A673 (cell line): ENCODE data around the gene MACROH2A1. TPM values are rescaled to one million over a fixed set of nuclear protein-coding genes. Genes with fewer than 3 reads are reported as not detected.

Source experiments
- BruUV-seq: library from RNA; stranded (reverse); fragments of 400-500 nt; replicated peaks from 2 replicates; lab custom pipeline; 2021; lab: Mats Ljungman, UMichigan
- CTCF ChIA-PET: fragments of 300-600 bp; sonication (Branson Sonifier 250); formaldehyde crosslinking; loops from one replicate; lab custom pipeline; 2022; ENCODE audit warnings: antibody characterized with exemption; lab: Charles Lee
- POLR2A ChIA-PET: fragments of 300-600 bp; sonication (Branson Sonifier 250); formaldehyde crosslinking; loops from one replicate; lab custom pipeline; 2022; ENCODE audit warnings: antibody characterized with exemption; ENCODE audit not compliant: low non-redundant PET; lab: Charles Lee
- DNase-seq: peaks from one replicate; pipeline ENCODE4 v3.0.0-alpha.2; 2015; ENCODE audit warnings: low spot score
- H3K27ac ChIP-seq: fragments of 200-600 bp; sonication (generic); 2 replicates; pipeline ENCODE4 v1.5.1; 2016; ENCODE audit warnings: mixed run types, low read depth, mild to moderate bottlenecking, mixed read lengths, antibody characterized with exemption, low read length; ENCODE audit not compliant: poor library complexity, severe bottlenecking
- H3K27me3 ChIP-seq: fragments of 200-600 bp; sonication (generic); replicated peaks from 2 replicates; pipeline ENCODE4 v1.6.1; 2017; ENCODE audit warnings: mixed run types, low read depth, mild to moderate bottlenecking, mixed read lengths, antibody characterized with exemption, low read length; ENCODE audit not compliant: insufficient read depth, poor library complexity
- H3K36me3 ChIP-seq: fragments of 200-600 bp; sonication (generic); 2 replicates; pipeline ENCODE4 v1.6.1; 2016; ENCODE audit warnings: mixed run types, mild to moderate bottlenecking, mixed read lengths, antibody characterized with exemption, low read length; ENCODE audit not compliant: insufficient read depth, poor library complexity, severe bottlenecking
- H3K4me1 ChIP-seq: fragments of 200-600 bp; sonication (generic); 2 replicates; pipeline ENCODE4 v1.6.1; 2017; ENCODE audit warnings: mixed run types, mild to moderate bottlenecking, mixed read lengths, antibody characterized with exemption, low read length; ENCODE audit not compliant: insufficient read depth, poor library complexity, severe bottlenecking
- H3K4me3 ChIP-seq: fragments of 200-600 bp; sonication (generic); 2 replicates; pipeline ENCODE4 v1.5.1; 2016; ENCODE audit warnings: low read depth, mixed run types, mild to moderate bottlenecking, mixed read lengths, low read length; ENCODE audit not compliant: poor library complexity, severe bottlenecking
- H3K9me3 ChIP-seq: fragments of 200-600 bp; sonication (generic); 2 replicates; pipeline ENCODE4 v1.6.1; 2016; ENCODE audit warnings: mixed run types, low read depth, mild to moderate bottlenecking, mixed read lengths, antibody characterized with exemption, low read length; ENCODE audit not compliant: poor library complexity, severe bottlenecking
- CTCF ChIP-seq: fragments of 300-800, 200-600 bp; sonication (generic); conservative IDR thresholded peaks from 2 replicates; pipeline ENCODE4 v1.5.1; 2017; ENCODE audit warnings: low read depth, mild to moderate bottlenecking, antibody characterized with exemption, low read length, moderate library complexity, mixed read lengths
- EZH2 ChIP-seq: fragments of 200-600 bp; sonication (generic); IDR thresholded peaks from 2 replicates; pipeline ENCODE4 v1.6.1; 2017; ENCODE audit warnings: borderline replicate concordance, low read depth, mild to moderate bottlenecking, mixed read lengths, antibody characterized with exemption, low read length; ENCODE audit not compliant: poor library complexity, severe bottlenecking
- intact Hi-C: fragments of 100-400 bp; cut with micrococcal nuclease; formaldehyde crosslinking; loops from one replicate; pipeline ENCODE4 v1.10.0; 2022; ENCODE audit not compliant: unreplicated experiment
- total RNA-seq: library from RNA; stranded (reverse); gene quantifications from 2 replicates; pipeline ENCODE4 v1.2.3, GENCODE V29; 2021

The MACROH2A1 gene
- total RNA-seq, 1 experiment from 2014 or later: 264 TPM

- no peaks in the 10 kb centered on the region for H3K36me3 ChIP-seq
- no peaks in the 10 kb centered on the region for H3K4me1 ChIP-seq
- H3K27ac ChIP-seq: no peak overlapping the region
- no peaks in the 10 kb centered on the region for H3K9me3 ChIP-seq
- H3K4me3 ChIP-seq: no peak overlapping the region
- DNase-seq: no peak
- intact Hi-C loops: no loop called here
- CTCF ChIA-PET: no interaction called here
- no TSS peak for BruUV-seq
- no peak for TF ChIP-seq EZH2
- no peak for TF ChIP-seq CTCF
- no peaks in the 10 kb centered on the region for H3K27me3 ChIP-seq
- POLR2A ChIA-PET: no interaction called here
These were observed 81.7 kb downstream of the MACROH2A1 start for GRCh38 chr5:135317286-135317685.

- no peak overlapping the region for H3K27ac ChIP-seq
- intact Hi-C loops: no loop called here
- ChIA-PET POLR2A (no interaction called here), CTCF (no interaction called here)
- no peaks in the 10 kb centered on the region for H3K36me3 ChIP-seq
- H3K4me3 ChIP-seq: no peak overlapping the region
- BruUV-seq: no TSS peak
- no peak for DNase-seq
- no peak for TF ChIP-seq CTCF
- TF ChIP-seq EZH2: no peak
- no peaks in the 10 kb centered on the region for H3K4me1 ChIP-seq
- no peaks in the 10 kb centered on the region for H3K27me3 ChIP-seq
- no peaks in the 10 kb centered on the region for H3K9me3 ChIP-seq
These were observed 83.6 kb downstream of the MACROH2A1 start for GRCh38 chr5:135315386-135315785.

- BruUV-seq: no TSS peak
- H3K9me3 ChIP-seq: no peaks in the 10 kb centered on the region
These were observed 85.1 kb downstream of the MACROH2A1 start for GRCh38 chr5:135313946-135314345.

More at GRCh38 chr5:135313946-135314345, 85.1 kb downstream of the MACROH2A1 start:
- intact Hi-C loops: loop anchor here (5.0 kb wide), 1 partner anchor 282 kb away; the partner anchor contains the start of gene PITX1
- H3K27me3 ChIP-seq: no peaks in the 10 kb centered on the region
- ChIA-PET POLR2A (no interaction called here), CTCF (no interaction called here)
- no peak overlapping the region for H3K4me3 ChIP-seq
- no peaks in the 10 kb centered on the region for H3K36me3 ChIP-seq
- DNase-seq: no peak
- H3K4me1 ChIP-seq: no peaks in the 10 kb centered on the region
- no peak for TF ChIP-seq CTCF
- TF ChIP-seq EZH2: no peak
- H3K27ac ChIP-seq: no peak overlapping the region
